B cell (primary cell): ENCODE data around the gene TGFBI.

Source experiments
- EZH2 ChIP-seq: IDR thresholded peaks from 2 replicates; pipeline ENCODE4 v1.6.1; 2012; ENCODE audit warnings: borderline replicate concordance, low read depth, mild to moderate bottlenecking, moderate library complexity, low read length; ENCODE audit not compliant: insufficient read depth, poor library complexity, severe bottlenecking
- TF ChIP-seq, protein P1 (sequence below): fragments of 200-600 bp; IDR thresholded peaks from one replicate; pipeline ENCODE4 v1.8.0; 2022; ENCODE audit warnings: antibody characterized with exemption, mild to moderate bottlenecking

DNA sequence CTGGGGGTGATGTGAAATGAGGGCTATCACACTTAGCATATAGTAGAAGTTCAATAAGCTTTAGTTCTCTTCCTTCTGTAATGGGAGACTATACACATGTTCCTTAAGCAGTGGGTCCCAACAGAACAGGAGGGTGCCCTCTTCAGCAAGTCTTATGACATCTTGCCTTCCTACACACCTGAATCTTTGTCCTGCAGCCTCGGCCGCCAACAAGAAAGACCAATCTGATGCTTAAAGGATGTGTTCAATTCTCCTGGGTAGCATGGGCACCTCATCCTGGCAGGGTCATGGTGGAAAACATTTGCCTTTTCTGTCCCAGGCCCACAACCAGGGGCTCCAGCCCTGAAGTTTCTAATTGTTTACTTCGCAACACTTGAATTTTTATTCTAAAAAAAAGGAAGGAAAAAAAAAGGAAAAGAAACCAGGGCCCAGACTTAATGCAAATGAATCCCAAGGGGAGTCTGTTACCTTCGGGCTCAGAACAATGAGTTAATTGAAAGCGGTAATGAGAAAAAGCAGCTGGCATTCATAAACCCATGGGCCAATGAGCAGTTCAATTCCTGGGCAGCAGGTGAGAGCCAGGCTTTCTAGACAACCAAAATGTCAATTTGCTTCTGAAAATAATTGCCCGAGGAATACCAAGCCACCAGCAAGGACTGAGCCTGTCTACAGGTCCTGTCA is 77.7 kb downstream of the TGFBI start:
- TF ChIP-seq, protein P1, sequence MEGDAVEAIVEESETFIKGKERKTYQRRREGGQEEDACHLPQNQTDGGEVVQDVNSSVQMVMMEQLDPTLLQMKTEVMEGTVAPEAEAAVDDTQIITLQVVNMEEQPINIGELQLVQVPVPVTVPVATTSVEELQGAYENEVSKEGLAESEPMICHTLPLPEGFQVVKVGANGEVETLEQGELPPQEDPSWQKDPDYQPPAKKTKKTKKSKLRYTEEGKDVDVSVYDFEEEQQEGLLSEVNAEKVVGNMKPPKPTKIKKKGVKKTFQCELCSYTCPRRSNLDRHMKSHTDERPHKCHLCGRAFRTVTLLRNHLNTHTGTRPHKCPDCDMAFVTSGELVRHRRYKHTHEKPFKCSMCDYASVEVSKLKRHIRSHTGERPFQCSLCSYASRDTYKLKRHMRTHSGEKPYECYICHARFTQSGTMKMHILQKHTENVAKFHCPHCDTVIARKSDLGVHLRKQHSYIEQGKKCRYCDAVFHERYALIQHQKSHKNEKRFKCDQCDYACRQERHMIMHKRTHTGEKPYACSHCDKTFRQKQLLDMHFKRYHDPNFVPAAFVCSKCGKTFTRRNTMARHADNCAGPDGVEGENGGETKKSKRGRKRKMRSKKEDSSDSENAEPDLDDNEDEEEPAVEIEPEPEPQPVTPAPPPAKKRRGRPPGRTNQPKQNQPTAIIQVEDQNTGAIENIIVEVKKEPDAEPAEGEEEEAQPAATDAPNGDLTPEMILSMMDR, result no peak
- no peak for TF ChIP-seq EZH2
